Muscle layer of duodenum (tissue), 2 donors: ENCODE measurements around the gene PILRB.
"Not testable (repeated sequence)": the region's sequence is repeated elsewhere in the genome, so short reads cannot be mapped to it uniquely, and the experiment has no call there.

Source experiments
- H3K27ac ChIP-seq: one replicate; pipeline ENCODE4 v1.7.0; 2013; ENCODE audit warnings: mild to moderate bottlenecking, low read length
- H3K27me3 ChIP-seq: one replicate; pipeline ENCODE4 v1.7.0; 2013; ENCODE audit warnings: low read depth, mild to moderate bottlenecking, control low read depth, low read length
- H3K36me3 ChIP-seq, 2 donors: one replicate each; pipeline ENCODE4 v1.7.0; 2013; ENCODE audit warnings: low read length in 2 of 2, control low read depth in 1 of 2, mild to moderate bottlenecking in 1 of 2; ENCODE audit not compliant: insufficient read depth in 2 of 2, control insufficient read depth in 1 of 2
- H3K4me1 ChIP-seq, 2 donors: one replicate each; pipeline ENCODE4 v1.7.0; 2013; ENCODE audit warnings: low read length in 2 of 2, mild to moderate bottlenecking in 2 of 2, control low read depth in 1 of 2, moderate library complexity in 1 of 2; ENCODE audit not compliant: insufficient read depth in 2 of 2, control insufficient read depth in 1 of 2
- H3K4me3 ChIP-seq, 2 donors: one replicate each; pipeline ENCODE4 v1.7.0; 2013; ENCODE audit warnings: low read length in 2 of 2, low read depth in 1 of 2, mild to moderate bottlenecking in 1 of 2
- H3K9me3 ChIP-seq, 2 donors: one replicate each; pipeline ENCODE4 v1.7.0; 2013; ENCODE audit warnings: low read length in 2 of 2, control low read depth in 1 of 2, mild to moderate bottlenecking in 1 of 2; ENCODE audit not compliant: control insufficient read depth in 1 of 2
- donor health status: healthy.

Gene PILRB

DNA sequence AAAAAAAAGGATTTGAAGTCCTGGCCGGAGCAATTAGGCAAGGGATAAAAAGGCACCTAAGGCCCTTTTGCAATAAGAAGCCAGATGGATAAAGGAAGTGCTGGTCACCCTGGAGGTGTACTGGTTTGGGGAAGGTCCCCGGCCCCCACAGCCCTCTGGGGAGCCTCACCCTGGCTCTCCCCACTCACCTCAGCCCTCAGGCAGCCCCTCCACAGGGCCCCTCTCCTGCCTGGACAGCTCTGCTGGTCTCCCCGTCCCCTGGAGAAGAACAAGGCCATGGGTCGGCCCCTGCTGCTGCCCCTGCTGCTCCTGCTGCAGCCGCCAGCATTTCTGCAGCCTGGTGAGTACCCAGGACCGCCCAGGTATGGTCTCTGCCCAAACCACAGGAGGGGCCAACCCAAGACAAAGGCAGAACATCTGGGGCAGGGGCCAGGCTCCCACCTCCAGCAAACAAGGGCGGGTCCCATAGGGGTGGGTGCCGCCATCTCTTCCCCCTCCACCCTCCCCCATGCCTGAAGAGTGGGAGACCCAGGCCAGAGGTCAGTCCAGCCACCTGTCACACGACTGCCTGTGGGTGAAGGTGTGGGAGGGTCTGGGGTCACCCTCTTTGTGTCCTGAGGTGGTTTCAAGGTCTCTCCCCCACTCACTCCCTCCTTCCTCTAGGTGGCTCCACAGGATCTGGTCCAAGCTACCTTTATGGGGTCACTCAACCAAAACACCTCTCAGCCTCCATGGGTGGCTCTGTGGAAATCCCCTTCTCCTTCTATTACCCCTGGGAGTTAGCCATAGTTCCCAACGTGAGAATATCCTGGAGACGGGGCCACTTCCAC, at the start of gene PILRB:
Gene PILRB (plus strand): TSS at position 91 of the 830 bp plus-strand sequence. CDS start 186 bp downstream, at position 277.
- H3K4me3 ChIP-seq = no peak within 1 kb of the TSS

DNA sequence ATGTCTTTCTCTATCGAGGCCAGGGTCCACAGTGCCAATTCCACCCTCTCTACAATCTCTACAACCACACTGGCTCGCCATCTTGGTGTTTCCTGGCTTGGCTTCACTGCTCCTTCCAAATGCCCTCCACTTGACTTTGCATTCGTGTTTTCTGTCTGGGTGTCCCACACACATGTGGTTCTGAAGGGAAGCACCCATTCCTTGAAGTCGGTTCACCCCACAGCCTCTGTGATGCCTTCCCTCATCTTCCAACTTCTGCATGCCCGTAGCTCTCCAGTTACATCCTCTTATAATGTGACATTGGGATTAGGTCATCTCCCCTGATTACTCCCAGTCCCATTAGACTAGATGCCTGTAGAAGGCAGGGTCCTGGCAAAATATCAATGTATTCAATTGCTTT, 39.6 kb upstream of the PILRB start:
- not testable (repeated sequence) for H3K27me3 ChIP-seq, H3K4me1 ChIP-seq, H3K9me3 ChIP-seq, H3K27ac ChIP-seq, H3K36me3 ChIP-seq, H3K4me3 ChIP-seq

More for the DNA sequence above, at the start of gene PILRB:
- H3K4me1 ChIP-seq = no peaks in the 10 kb centered on the region
- peaks cover 55 to 95% of the 10 kb centered on the region in 2 donors for H3K36me3 ChIP-seq
- no peaks in the 10 kb centered on the region for H3K27me3 ChIP-seq
- H3K27ac ChIP-seq = no peak within 1 kb of the TSS
- no peaks in the 10 kb centered on the region for H3K9me3 ChIP-seq

GRCh38 chr7:100321648-100322047, 36.3 kb upstream of the PILRB start:
- not testable (repeated sequence) for H3K4me1 ChIP-seq, H3K9me3 ChIP-seq, H3K27ac ChIP-seq, H3K27me3 ChIP-seq, H3K4me3 ChIP-seq, H3K36me3 ChIP-seq

GRCh38 chr7:100324194-100324593, 33.7 kb upstream of the PILRB start:
- H3K36me3 ChIP-seq, H3K27ac ChIP-seq, H3K4me1 ChIP-seq, H3K27me3 ChIP-seq, H3K4me3 ChIP-seq, H3K9me3 ChIP-seq: not testable (repeated sequence)

GRCh38 chr7:100325671-100326070, 32.2 kb upstream of the PILRB start:
- H3K27me3 ChIP-seq, H3K4me1 ChIP-seq, H3K4me3 ChIP-seq, H3K27ac ChIP-seq, H3K9me3 ChIP-seq, H3K36me3 ChIP-seq: not testable (repeated sequence)

DNA sequence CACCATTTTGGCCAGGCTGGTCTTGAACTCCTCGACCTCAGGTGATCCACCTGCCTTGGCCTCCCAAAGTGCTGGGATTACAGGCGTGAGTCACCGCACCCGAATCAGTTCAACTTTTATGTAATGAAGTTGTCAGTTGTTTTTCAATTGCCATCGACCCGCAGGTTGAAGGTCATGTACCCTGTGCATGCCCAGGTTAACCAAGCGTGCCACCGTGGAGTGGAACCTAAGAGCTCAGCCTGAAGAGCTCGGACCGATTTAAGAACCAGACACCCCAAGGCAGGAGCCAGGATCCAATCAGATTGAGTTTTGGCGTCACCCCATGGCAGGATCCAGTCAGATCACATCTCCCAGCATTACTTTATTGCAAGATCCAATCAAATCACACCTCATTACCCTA, 31.0 kb upstream of the PILRB start:
- not testable (repeated sequence) for H3K4me3 ChIP-seq, H3K27ac ChIP-seq, H3K36me3 ChIP-seq, H3K4me1 ChIP-seq, H3K9me3 ChIP-seq, H3K27me3 ChIP-seq

DNA sequence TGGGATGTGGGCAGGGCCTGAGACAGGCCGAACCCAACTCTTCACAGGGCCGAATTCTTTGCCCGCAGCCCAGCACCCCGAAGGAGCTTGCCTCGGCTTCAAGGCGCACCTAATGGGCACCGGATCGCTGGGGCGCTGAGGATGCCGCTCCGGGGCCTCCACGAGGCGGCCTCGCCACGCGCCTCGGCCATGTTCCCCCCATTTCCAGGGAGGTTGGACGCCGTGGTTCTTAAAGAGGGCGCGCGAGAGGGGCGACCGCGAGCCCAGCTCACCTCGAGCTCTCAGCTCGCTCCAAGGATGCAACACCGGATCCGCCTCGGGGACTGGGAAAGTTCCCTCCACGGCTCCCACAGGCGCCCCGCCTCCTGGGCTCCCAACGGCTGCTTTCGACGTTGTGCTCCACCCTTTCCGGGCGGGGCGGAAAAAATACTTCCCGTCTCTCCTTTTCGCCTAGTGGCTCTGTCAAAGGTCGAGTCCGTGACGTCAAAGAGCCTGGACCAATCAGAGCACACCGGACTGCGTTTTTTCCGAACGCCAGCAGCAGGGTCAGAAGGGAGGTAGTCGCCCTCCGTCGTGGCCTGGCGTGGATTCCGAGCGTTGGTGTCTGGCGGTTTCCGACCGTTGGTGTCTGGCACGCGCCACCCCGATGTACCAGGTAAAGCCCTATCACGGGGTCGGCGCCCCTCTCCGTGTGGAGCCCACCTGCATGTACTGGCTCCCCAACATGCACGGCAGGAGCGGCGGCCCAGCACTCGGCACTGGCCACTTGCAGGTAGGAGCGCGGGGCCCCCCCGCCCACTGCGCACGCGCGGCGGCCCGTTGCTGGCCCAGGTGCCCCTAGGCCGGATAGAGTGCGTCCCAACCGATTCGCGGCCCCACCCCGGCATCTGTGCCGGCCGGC, 22.1 kb upstream of the PILRB start:
- not testable (repeated sequence) for H3K4me1 ChIP-seq, H3K27me3 ChIP-seq, H3K9me3 ChIP-seq, H3K36me3 ChIP-seq
- peak overlapping the region; percentile 37 to 68 for H3K4me3 ChIP-seq
- peak overlapping the region; percentile 51 for H3K27ac ChIP-seq

GRCh38 chr7:100338083-100338696, 19.7 kb upstream of the PILRB start:
- not testable (repeated sequence) for H3K4me3 ChIP-seq, H3K27ac ChIP-seq, H3K4me1 ChIP-seq, H3K36me3 ChIP-seq, H3K9me3 ChIP-seq, H3K27me3 ChIP-seq

DNA sequence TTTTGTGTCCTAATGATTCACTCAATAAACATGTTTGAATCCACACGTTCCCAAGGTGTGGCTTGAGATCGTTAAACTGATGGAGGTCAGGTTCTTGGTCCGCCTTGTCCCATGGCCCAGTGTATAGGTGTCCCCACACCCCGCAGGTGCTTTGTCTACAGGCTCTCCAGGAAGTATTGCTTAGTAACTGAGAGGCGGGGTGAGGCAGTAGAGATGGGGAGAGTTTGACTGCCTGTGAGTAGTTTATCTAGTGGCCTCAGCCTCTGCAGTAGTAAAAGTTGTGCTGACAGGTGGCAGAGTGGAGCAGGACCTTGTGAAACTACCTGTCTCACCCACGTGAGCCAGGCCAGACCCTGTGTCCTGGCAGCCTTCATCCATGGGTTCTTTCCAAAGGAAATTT, 16.6 kb upstream of the PILRB start:
- H3K36me3 ChIP-seq, H3K4me1 ChIP-seq, H3K4me3 ChIP-seq, H3K27me3 ChIP-seq, H3K27ac ChIP-seq, H3K9me3 ChIP-seq: not testable (repeated sequence)

- no peak overlapping the region for H3K4me3 ChIP-seq
- H3K36me3 ChIP-seq = peaks cover 17 to 20% of the 10 kb centered on the region in 2 donors
- H3K9me3 ChIP-seq = no peaks in the 10 kb centered on the region
- H3K27me3 ChIP-seq = no peaks in the 10 kb centered on the region
- no peak overlapping the region for H3K27ac ChIP-seq
- H3K4me1 ChIP-seq = peaks cover 0 to 4% of the 10 kb centered on the region in 2 donors
Observed at GRCh38 chr7:100342765-100343164, 15.2 kb upstream of the PILRB start.

- H3K36me3 ChIP-seq = peaks cover 24% of the 10 kb centered on the region in 2 donors
- H3K27ac ChIP-seq, H3K4me1 ChIP-seq, H3K9me3 ChIP-seq, H3K27me3 ChIP-seq, H3K4me3 ChIP-seq: not testable (repeated sequence)
Observed at GRCh38 chr7:100344124-100344559, 13.8 kb upstream of the PILRB start.
